Measurements from ENCODE around the gene RRP12. TPM values are rescaled to one million over a fixed set of nuclear protein-coding genes. Genes with fewer than 3 reads are reported as not detected.

The RRP12 gene
- total RNA-seq, 1 experiment from 2014 or later: 86.7 TPM

GRCh38 chr10:97307866-97308780 is 93.0 kb downstream of the RRP12 start:
- CTCF ChIA-PET: interaction anchor here (0.5 to 2.0 kb wide), 4 partner anchors 24 to 672 kb away, joined by 3 to 7 read pairs (median 4); no protein-coding TSS in a partner anchor
- Mint-ChIP-seq H3K9me3 (ENCODE audit: unreplicated experiment) (no peaks in the 10 kb centered on the region), H3K27me3 (ENCODE audit: insufficient read depth, unreplicated experiment) (no peaks in the 10 kb centered on the region), H3K4me3 (ENCODE audit: unreplicated experiment) (no peak overlapping the region), H3K4me1 (ENCODE audit: insufficient read depth, unreplicated experiment) (no peaks in the 10 kb centered on the region), H3K27ac (ENCODE audit: low read depth, unreplicated experiment) (no peak overlapping the region), H3K36me3 (ENCODE audit: insufficient read depth, unreplicated experiment) (no peaks in the 10 kb centered on the region)
- POLR2A ChIA-PET: interaction anchor here (0.7 kb wide), 1 partner anchor 92 kb away, joined by 4 read pairs; no protein-coding TSS in a partner anchor
- no peak for DNase-seq (ENCODE audit: unreplicated experiment)
- no TSS peak for BruUV-seq (replicated peaks)
- intact Hi-C loops (cut with micrococcal nuclease): no loop called here
- TF ChIP-seq, protein P1, sequence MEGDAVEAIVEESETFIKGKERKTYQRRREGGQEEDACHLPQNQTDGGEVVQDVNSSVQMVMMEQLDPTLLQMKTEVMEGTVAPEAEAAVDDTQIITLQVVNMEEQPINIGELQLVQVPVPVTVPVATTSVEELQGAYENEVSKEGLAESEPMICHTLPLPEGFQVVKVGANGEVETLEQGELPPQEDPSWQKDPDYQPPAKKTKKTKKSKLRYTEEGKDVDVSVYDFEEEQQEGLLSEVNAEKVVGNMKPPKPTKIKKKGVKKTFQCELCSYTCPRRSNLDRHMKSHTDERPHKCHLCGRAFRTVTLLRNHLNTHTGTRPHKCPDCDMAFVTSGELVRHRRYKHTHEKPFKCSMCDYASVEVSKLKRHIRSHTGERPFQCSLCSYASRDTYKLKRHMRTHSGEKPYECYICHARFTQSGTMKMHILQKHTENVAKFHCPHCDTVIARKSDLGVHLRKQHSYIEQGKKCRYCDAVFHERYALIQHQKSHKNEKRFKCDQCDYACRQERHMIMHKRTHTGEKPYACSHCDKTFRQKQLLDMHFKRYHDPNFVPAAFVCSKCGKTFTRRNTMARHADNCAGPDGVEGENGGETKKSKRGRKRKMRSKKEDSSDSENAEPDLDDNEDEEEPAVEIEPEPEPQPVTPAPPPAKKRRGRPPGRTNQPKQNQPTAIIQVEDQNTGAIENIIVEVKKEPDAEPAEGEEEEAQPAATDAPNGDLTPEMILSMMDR (IDR thresholded peaks at IDR 0.05; ENCODE audit: unreplicated experiment): no peak

DNA sequence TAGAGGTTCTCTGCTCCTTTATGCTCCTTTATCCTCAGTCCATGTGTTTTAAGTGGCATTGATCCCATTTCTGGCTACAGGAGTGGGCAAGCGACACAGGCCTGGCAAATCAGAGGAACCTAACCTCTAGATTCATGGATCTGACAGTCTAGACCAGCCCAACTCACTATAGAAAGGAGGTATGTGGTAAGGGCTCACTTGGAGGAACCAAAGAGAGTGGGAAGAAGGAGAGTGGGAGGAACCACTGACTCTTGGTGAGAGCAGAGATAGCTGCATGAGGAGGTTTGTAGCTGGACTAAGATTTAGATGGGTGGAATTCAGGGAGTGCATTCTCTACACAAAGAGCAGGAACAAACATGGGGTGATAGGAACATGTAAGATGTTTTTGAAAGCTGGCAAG is 93.7 kb downstream of the RRP12 start:
- TF ChIP-seq, protein P1 (IDR thresholded peaks at IDR 0.05; ENCODE audit: unreplicated experiment): no peak
- no TSS peak for BruUV-seq (replicated peaks)
- H3K36me3 Mint-ChIP-seq (ENCODE audit: insufficient read depth, unreplicated experiment): no peaks in the 10 kb centered on the region
- ChIA-PET CTCF (interaction anchor here (2.0 kb wide), 1 partner anchor 25 kb away, joined by 7 read pairs; no protein-coding TSS in a partner anchor), POLR2A (no interaction called here)
- H3K4me3 Mint-ChIP-seq (ENCODE audit: unreplicated experiment): no peak overlapping the region
- intact Hi-C loops (cut with micrococcal nuclease): no loop called here
- H3K4me1 Mint-ChIP-seq (ENCODE audit: insufficient read depth, unreplicated experiment): no peaks in the 10 kb centered on the region
- no peak overlapping the region for H3K27ac Mint-ChIP-seq (ENCODE audit: low read depth, unreplicated experiment)
- H3K27me3 Mint-ChIP-seq (ENCODE audit: insufficient read depth, unreplicated experiment): no peaks in the 10 kb centered on the region
- no peaks in the 10 kb centered on the region for H3K9me3 Mint-ChIP-seq (ENCODE audit: unreplicated experiment)
- DNase-seq (ENCODE audit: unreplicated experiment): no peak

Other genes starting within 250 kb of the RRP12 start
- 0.02 TPM in 1 of 2 replicates, not detected in the other for gene SLIT1, start 215.4 kb downstream of the RRP12 start, total RNA-seq (2022)
- 10.6 and 11.7 TPM in 2 replicates for gene ARHGAP19, start 108.7 kb downstream of the RRP12 start, total RNA-seq (2022)
- 1.9 and 2.1 TPM in 2 replicates for gene FRAT1, start 82.1 kb downstream of the RRP12 start, total RNA-seq (2022)
- 9.0 and 11.4 TPM in 2 replicates for gene FRAT2, start 66.6 kb downstream of the RRP12 start, total RNA-seq (2022)
- 235 and 248 TPM in 2 replicates for gene PGAM1, start 24.9 kb upstream of the RRP12 start, total RNA-seq (2022)
- 56.5 and 62.3 TPM in 2 replicates for gene EXOSC1, start 44.7 kb upstream of the RRP12 start, total RNA-seq (2022)
- gene ZDHHC16, start 44.8 kb upstream of the RRP12 start, total RNA-seq (2022): 44.9 and 48.0 TPM in 2 replicates
- gene MMS19, start 97.1 kb upstream of the RRP12 start, total RNA-seq (2022): 67.0 and 67.2 TPM in 2 replicates
- gene UBTD1, start 97.6 kb upstream of the RRP12 start, total RNA-seq (2022): 7.2 and 7.8 TPM in 2 replicates
- gene ANKRD2, start 171.4 kb upstream of the RRP12 start, total RNA-seq (2022): 1.8 and 5.8 TPM in 2 replicates
- gene HOGA1, start 183.0 kb upstream of the RRP12 start, total RNA-seq (2022): 0.88 and 1.7 TPM in 2 replicates
- 0.26 TPM in 1 of 2 replicates, not detected in the other for gene C10orf62, start 188.4 kb upstream of the RRP12 start, total RNA-seq (2022)
- 14.2 and 14.5 TPM in 2 replicates for gene MORN4, start 232.2 kb upstream of the RRP12 start, total RNA-seq (2022)
- gene PI4K2A, start 239.3 kb upstream of the RRP12 start, total RNA-seq (2022): 23.5 and 26.6 TPM in 2 replicates

Data from MCF 10A (cell line).